ENCODE results near the gene ST3GAL5. TPM values are rescaled to one million over a fixed set of nuclear protein-coding genes. Genes with fewer than 3 reads are reported as not detected.
"Not testable (repeated sequence)": the region's sequence is repeated elsewhere in the genome, so short reads cannot be mapped to it uniquely, and the experiment has no call there.

ST3GAL5 gene
- polyA plus RNA-seq, 4 donors = 1.6 to 5.3 (median 3.6) TPM

- H3K27ac ChIP-seq (ENCODE audit: low read depth in 1 of 3, low read length in 2 of 3); H3K9me3 ChIP-seq (ENCODE audit: control insufficient read depth in 2 of 2, insufficient read depth in 1 of 2, low read depth in 1 of 2, low read length in 1 of 2); H3K4me3 ChIP-seq (ENCODE audit: low read depth in 1 of 3, low read length in 3 of 3); H3K36me3 ChIP-seq (ENCODE audit: control insufficient read depth in 3 of 3, insufficient read depth in 2 of 3, low read depth in 1 of 3, low read length in 3 of 3); FAIRE-seq; H3K27me3 ChIP-seq (ENCODE audit: control insufficient read depth in 3 of 3, insufficient read depth in 3 of 3, low read length in 3 of 3); DNase-seq; H3K4me1 ChIP-seq (ENCODE audit: control insufficient read depth in 3 of 3, insufficient read depth in 2 of 3, low read depth in 1 of 3, low read length in 2 of 3): not testable (repeated sequence)
- 61 to 82% (median 78%) methylated on average over 7 of the region's 7 CpGs for WGBS, 3 donors
These were observed 42.4 kb upstream of the ST3GAL5 start for GRCh38 chr2:85931151-85931550.

- DNase-seq (no peak), FAIRE-seq (no peak)
- Histone ChIP-seq H3K36me3 (ENCODE audit: control insufficient read depth in 3 of 3, insufficient read depth in 2 of 3, low read depth in 1 of 3, low read length in 3 of 3) (no peaks in the 10 kb centered on the region), H3K27me3 (ENCODE audit: control insufficient read depth in 3 of 3, insufficient read depth in 3 of 3, low read length in 3 of 3) (peaks cover 0 to 4% (median 0%) of the 10 kb centered on the region in 3 donors), H3K4me1 (ENCODE audit: control insufficient read depth in 3 of 3, insufficient read depth in 2 of 3, low read depth in 1 of 3, low read length in 2 of 3) (no peaks in the 10 kb centered on the region), H3K4me3 (ENCODE audit: low read depth in 1 of 3, low read length in 3 of 3) (no peak overlapping the region), H3K27ac (ENCODE audit: low read depth in 1 of 3, low read length in 2 of 3) (no peak overlapping the region), H3K9me3 (ENCODE audit: control insufficient read depth in 2 of 2, insufficient read depth in 1 of 2, low read depth in 1 of 2, low read length in 1 of 2) (no peaks in the 10 kb centered on the region)
- WGBS, 3 donors = 70 to 77% (median 71%) methylated on average over 4 of the region's 4 CpGs
These were observed 41.6 kb upstream of the ST3GAL5 start for GRCh38 chr2:85930129-85931124.

GRCh38 chr2:85929096-85930050, 40.6 kb upstream of the ST3GAL5 start:
- Histone ChIP-seq H3K27me3 (ENCODE audit: control insufficient read depth in 3 of 3, insufficient read depth in 3 of 3, low read length in 3 of 3) (peaks cover 0 to 4% (median 0%) of the 10 kb centered on the region in 3 donors), H3K4me3 (ENCODE audit: low read depth in 1 of 3, low read length in 3 of 3) (no peak overlapping the region), H3K4me1 (ENCODE audit: control insufficient read depth in 3 of 3, insufficient read depth in 2 of 3, low read depth in 1 of 3, low read length in 2 of 3) (no peaks in the 10 kb centered on the region), H3K9me3 (ENCODE audit: control insufficient read depth in 2 of 2, insufficient read depth in 1 of 2, low read depth in 1 of 2, low read length in 1 of 2) (no peaks in the 10 kb centered on the region), H3K27ac (ENCODE audit: low read depth in 1 of 3, low read length in 2 of 3) (no peak overlapping the region), H3K36me3 (ENCODE audit: control insufficient read depth in 3 of 3, insufficient read depth in 2 of 3, low read depth in 1 of 3, low read length in 3 of 3) (no peaks in the 10 kb centered on the region)
- FAIRE-seq = no peak
- DNase-seq = no peak
- WGBS, 3 donors = 83 to 90% (median 89%) methylated on average over 19 of the region's 19 CpGs

- no peaks in the 10 kb centered on the region for H3K27me3 ChIP-seq (ENCODE audit: control insufficient read depth in 3 of 3, insufficient read depth in 3 of 3, low read length in 3 of 3)
- no peaks in the 10 kb centered on the region for H3K36me3 ChIP-seq (ENCODE audit: control insufficient read depth in 3 of 3, insufficient read depth in 2 of 3, low read depth in 1 of 3, low read length in 3 of 3)
- no peak overlapping the region for H3K27ac ChIP-seq (ENCODE audit: low read depth in 1 of 3, low read length in 2 of 3)
- no peak overlapping the region for H3K4me3 ChIP-seq (ENCODE audit: low read depth in 1 of 3, low read length in 3 of 3)
- no peaks in the 10 kb centered on the region for H3K9me3 ChIP-seq (ENCODE audit: control insufficient read depth in 2 of 2, insufficient read depth in 1 of 2, low read depth in 1 of 2, low read length in 1 of 2)
- H3K4me1 ChIP-seq (ENCODE audit: control insufficient read depth in 3 of 3, insufficient read depth in 2 of 3, low read depth in 1 of 3, low read length in 2 of 3) = no peaks in the 10 kb centered on the region
- no peak for FAIRE-seq
- DNase-seq = no peak
- 58 to 80% (median 64%) methylated on average over 9 of the region's 9 CpGs for WGBS, 3 donors
These were observed 38.3 kb upstream of the ST3GAL5 start for GRCh38 chr2:85926931-85927661.

- H3K4me3 ChIP-seq (ENCODE audit: low read depth in 1 of 3, low read length in 3 of 3) = no peak overlapping the region
- peaks cover 0 to 6% (median 0%) of the 10 kb centered on the region in 3 donors for H3K27me3 ChIP-seq (ENCODE audit: control insufficient read depth in 3 of 3, insufficient read depth in 3 of 3, low read length in 3 of 3)
- no peaks in the 10 kb centered on the region for H3K36me3 ChIP-seq (ENCODE audit: control insufficient read depth in 3 of 3, insufficient read depth in 2 of 3, low read depth in 1 of 3, low read length in 3 of 3)
- no peak overlapping the region for H3K27ac ChIP-seq (ENCODE audit: low read depth in 1 of 3, low read length in 2 of 3)
- FAIRE-seq (no peak), DNase-seq (no peak)
- H3K9me3 ChIP-seq (ENCODE audit: control insufficient read depth in 2 of 2, insufficient read depth in 1 of 2, low read depth in 1 of 2, low read length in 1 of 2) = no peaks in the 10 kb centered on the region
- 48 to 77% (median 60%) methylated on average over 5 of the region's 5 CpGs for WGBS, 3 donors
- H3K4me1 ChIP-seq (ENCODE audit: control insufficient read depth in 3 of 3, insufficient read depth in 2 of 3, low read depth in 1 of 3, low read length in 2 of 3) = no peaks in the 10 kb centered on the region
These were observed 37.7 kb upstream of the ST3GAL5 start for GRCh38 chr2:85926526-85926925.

GRCh38 chr2:85925216-85925671, 36.5 kb upstream of the ST3GAL5 start:
- Histone ChIP-seq H3K36me3 (ENCODE audit: control insufficient read depth in 3 of 3, insufficient read depth in 2 of 3, low read depth in 1 of 3, low read length in 3 of 3) (no peaks in the 10 kb centered on the region), H3K4me1 (ENCODE audit: control insufficient read depth in 3 of 3, insufficient read depth in 2 of 3, low read depth in 1 of 3, low read length in 2 of 3) (no peaks in the 10 kb centered on the region), H3K27me3 (ENCODE audit: control insufficient read depth in 3 of 3, insufficient read depth in 3 of 3, low read length in 3 of 3) (peaks cover 0 to 6% (median 0%) of the 10 kb centered on the region in 3 donors), H3K4me3 (ENCODE audit: low read depth in 1 of 3, low read length in 3 of 3) (no peak overlapping the region), H3K27ac (ENCODE audit: low read depth in 1 of 3, low read length in 2 of 3) (peak overlapping the region in 1 of 3 donors; percentile 7), H3K9me3 (ENCODE audit: control insufficient read depth in 2 of 2, insufficient read depth in 1 of 2, low read depth in 1 of 2, low read length in 1 of 2) (no peaks in the 10 kb centered on the region)
- WGBS, 3 donors = 85 to 95% (median 86%) methylated on average over 2 of the region's 2 CpGs
- FAIRE-seq (no peak), DNase-seq (no peak)

GRCh38 chr2:85924522-85924921, 35.7 kb upstream of the ST3GAL5 start:
- WGBS, 3 donors = 38 to 40% (median 40%) methylated on average over 4 of the region's 4 CpGs
- FAIRE-seq (no peak), DNase-seq (peak in 1 of 2 donors; percentile 4)
- no peaks in the 10 kb centered on the region for H3K36me3 ChIP-seq (ENCODE audit: control insufficient read depth in 3 of 3, insufficient read depth in 2 of 3, low read depth in 1 of 3, low read length in 3 of 3)
- peaks cover 0 to 6% (median 0%) of the 10 kb centered on the region in 3 donors for H3K27me3 ChIP-seq (ENCODE audit: control insufficient read depth in 3 of 3, insufficient read depth in 3 of 3, low read length in 3 of 3)
- no peak overlapping the region for H3K4me3 ChIP-seq (ENCODE audit: low read depth in 1 of 3, low read length in 3 of 3)
- H3K4me1 ChIP-seq (ENCODE audit: control insufficient read depth in 3 of 3, insufficient read depth in 2 of 3, low read depth in 1 of 3, low read length in 2 of 3) = no peaks in the 10 kb centered on the region
- peak overlapping the region in 1 of 3 donors; percentile 40 for H3K27ac ChIP-seq (ENCODE audit: low read depth in 1 of 3, low read length in 2 of 3)
- H3K9me3 ChIP-seq (ENCODE audit: control insufficient read depth in 2 of 2, insufficient read depth in 1 of 2, low read depth in 1 of 2, low read length in 1 of 2) = no peaks in the 10 kb centered on the region
